HUDEP-2 (cell line): ENCODE measurements around the gene CDCP2.

Experiments
- DNase-seq, 76 experiments: peaks; one replicate each; lab custom pipeline; 2025; ENCODE audit not compliant: unreplicated experiment in 76 of 76; lab: John Stamatoyannopoulos, UW

CDCP2 gene

GRCh38 chr1:54137534-54138061, 15.2 kb downstream of the CDCP2 start:
- peak in 10 of 76 experiments; percentile 10 to 29 (median 22) for DNase-seq

DNA sequence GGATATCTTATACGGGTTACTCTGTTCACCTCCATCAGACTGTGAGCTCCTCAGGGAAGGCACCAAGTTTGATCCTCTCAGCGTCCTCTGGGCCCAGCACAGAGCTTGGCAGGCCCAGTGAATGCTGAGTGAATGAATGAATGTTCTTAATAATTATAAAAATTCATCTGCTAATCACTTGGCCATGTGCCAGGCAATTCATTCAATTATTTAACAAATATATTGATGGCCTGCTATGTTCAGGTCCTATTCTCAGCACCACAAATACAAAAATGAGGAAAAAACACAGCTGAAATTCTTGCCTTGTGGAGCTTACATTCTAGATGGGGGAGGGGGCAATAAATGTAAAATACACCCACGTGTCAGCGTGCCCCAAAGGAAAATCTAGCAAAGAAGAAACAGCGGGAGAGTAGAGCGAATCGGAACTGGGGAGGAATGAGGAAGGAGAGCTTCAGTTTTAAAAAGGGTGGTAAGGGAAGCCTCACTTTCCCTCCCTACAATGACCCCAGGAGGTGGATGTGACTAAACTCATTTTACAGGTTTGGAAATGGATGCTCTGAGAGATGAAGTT, 15.8 kb downstream of the CDCP2 start:
- no peak for DNase-seq

GRCh38 chr1:54136269-54136896, 16.4 kb downstream of the CDCP2 start:
- no peak for DNase-seq

GRCh38 chr1:54135436-54136120, 17.2 kb downstream of the CDCP2 start:
- DNase-seq, result no peak

GRCh38 chr1:54134295-54134694, 18.5 kb downstream of the CDCP2 start:
- no peak for DNase-seq

- DNase-seq, result peak in 67 of 76 experiments; percentile 18 to 90 (median 59)
Observed at GRCh38 chr1:54132495-54132894, 20.3 kb downstream of the CDCP2 start.

- DNase-seq, result no peak
Observed at GRCh38 chr1:54131419-54131818, 21.4 kb downstream of the CDCP2 start.

DNA sequence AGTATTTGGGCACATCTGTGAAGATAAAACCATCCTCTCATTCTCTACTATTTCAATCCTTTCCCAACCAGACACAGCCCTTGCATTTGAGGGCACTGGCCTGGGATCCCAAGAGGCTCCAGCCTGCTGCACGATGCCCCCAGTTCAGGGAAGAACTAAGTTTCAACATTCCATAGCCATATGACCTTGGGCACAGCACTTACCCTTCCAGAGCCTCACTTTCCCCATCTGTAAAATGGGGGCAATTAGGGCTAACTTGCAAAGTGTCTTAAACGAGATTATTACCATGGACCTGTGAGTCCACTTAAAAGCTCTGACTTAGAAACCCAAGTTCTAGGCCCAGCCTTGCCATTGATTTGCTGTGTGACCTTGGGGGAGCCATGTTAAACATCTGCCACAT, 22.9 kb downstream of the CDCP2 start:
- DNase-seq, result no peak

GRCh38 chr1:54127594-54128300, 25.1 kb downstream of the CDCP2 start:
- peak in 3 of 76 experiments; percentile 1 to 11 (median 7) for DNase-seq

- no peak for DNase-seq
Observed at GRCh38 chr1:54126271-54126815, 26.5 kb downstream of the CDCP2 start.

- no peak for DNase-seq
Observed at GRCh38 chr1:54125386-54126070, 27.3 kb downstream of the CDCP2 start.

- no peak for DNase-seq
Observed at GRCh38 chr1:54124906-54125305, 27.9 kb downstream of the CDCP2 start.

GRCh38 chr1:54124472-54124871, 28.3 kb downstream of the CDCP2 start:
- DNase-seq, result no peak

GRCh38 chr1:54122992-54123391, 29.8 kb downstream of the CDCP2 start:
- no peak for DNase-seq

- no peak for DNase-seq
Observed at GRCh38 chr1:54122135-54122751, 30.6 kb downstream of the CDCP2 start.

DNA sequence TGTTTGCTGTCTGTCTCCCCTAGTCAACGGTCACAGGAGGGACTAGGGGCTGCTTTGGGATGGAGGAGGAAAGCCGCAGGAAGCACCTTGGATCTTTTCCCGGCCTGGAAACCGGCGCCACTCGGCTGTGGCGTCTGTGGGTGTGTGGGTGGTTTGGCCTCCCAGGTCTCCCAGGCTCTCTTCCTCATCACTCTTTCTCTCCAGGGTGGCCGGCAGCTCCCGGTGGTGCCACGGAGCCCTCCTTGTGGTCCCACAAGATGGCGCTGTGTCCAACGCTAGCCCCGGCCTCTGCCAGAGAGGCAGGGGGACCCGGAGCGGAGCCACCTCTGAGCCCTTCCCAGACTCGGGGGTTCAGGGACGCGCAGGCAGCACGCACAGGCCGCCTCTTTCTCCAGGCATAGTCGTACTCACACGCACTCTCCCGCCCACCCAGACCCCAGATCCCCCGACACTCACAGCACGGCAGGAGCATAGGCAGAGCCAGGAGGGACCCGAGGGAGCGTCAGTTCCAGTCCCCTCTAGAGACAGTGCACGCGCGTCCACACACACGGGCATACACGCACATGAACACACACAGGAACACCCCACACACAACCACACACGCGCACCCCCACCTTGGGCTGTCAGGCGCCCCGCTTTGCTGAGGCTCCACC, 31.2 kb downstream of the CDCP2 start:
- peak in 56 of 76 experiments; percentile 5 to 79 (median 52) for DNase-seq

GRCh38 chr1:54120698-54121481, 31.9 kb downstream of the CDCP2 start:
- DNase-seq, result no peak

DNA sequence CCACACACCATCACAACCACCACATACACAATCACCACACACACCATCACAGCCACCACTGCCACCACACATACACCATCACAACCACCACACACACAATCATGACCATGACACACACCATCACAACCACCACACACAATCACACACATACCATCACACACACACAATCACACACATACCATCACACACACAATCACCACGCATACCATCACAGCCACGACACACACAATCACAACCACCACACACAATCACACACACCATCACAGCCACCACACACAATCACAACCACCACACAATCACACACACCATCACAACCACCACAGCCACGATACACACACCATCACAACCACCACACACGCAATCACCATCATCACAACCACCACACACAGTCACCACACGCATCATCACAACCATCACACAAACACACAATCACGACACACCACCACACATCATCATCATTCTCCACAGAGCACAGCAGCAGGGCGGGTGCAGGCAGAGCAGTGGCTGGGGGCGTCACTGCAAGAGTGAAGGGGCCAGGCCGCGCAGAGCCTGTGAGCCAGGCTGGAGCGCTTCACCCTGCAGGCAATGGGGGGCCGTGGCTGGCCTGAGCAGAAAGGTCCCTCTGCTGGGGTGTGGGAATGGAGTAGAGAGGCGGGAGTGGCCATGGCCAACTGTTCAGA, 32.6 kb downstream of the CDCP2 start:
- no peak for DNase-seq
